Measurements from ENCODE around the gene ANKS1A.

The ANKS1A gene

GRCh38 chr6:35025232-35026188 is 136.5 kb downstream of the ANKS1A start:
- no peak for DNase-seq

- DNase-seq = no peak
Observed at GRCh38 chr6:35026434-35027222, 137.6 kb downstream of the ANKS1A start.

GRCh38 chr6:35027807-35028206 is 138.8 kb downstream of the ANKS1A start:
- no peak for DNase-seq

- no peak for DNase-seq
Observed at GRCh38 chr6:35028781-35029769, 140.0 kb downstream of the ANKS1A start.

GRCh38 chr6:35030099-35030498 is 141.0 kb downstream of the ANKS1A start:
- DNase-seq = no peak

DNA sequence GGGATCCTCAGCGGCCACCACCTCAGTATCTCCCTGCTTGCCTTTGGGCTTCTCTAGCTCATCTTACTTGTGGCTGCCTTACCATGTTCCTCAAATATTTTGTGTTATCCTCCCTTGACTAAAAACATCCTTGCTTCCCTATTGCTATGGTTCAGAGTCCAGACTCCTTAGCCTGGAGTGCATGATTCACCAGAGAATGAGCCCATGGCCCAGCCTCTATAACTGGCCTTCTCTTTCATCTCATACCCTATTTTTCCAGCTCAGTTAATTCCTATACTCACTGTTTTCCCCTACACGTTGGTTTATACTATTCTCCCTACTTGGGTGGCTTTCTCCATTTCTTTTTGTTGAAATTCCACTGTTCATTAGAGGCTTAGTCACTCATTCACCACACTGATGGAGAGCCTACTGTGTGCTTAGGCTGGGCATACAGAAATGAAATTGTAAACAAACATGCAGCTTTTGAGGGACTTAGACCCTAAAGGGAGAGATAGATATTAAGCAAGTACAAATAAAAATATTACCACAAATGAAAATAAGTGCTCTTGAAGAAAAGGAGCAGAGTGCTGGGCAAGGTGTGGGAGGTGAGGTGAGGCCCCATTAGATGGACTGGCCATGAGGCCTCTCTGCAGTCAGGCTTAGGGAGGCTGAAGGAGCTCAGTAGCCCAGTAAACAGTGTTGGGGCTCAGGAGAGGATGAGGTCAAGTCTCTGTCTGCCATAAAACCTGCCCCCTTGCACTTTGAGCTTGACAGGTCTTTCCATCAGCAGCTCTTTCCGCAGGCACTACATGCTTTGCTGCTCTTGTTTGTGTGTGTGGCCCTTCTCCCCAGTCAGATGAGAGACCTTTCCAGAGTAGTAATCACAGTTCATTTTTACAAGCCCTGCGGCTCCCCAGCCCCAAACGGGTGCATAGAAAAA is 142.8 kb downstream of the ANKS1A start:
- no peak for DNase-seq

GRCh38 chr6:35033683-35034082 is 144.6 kb downstream of the ANKS1A start:
- DNase-seq = no peak

DNA sequence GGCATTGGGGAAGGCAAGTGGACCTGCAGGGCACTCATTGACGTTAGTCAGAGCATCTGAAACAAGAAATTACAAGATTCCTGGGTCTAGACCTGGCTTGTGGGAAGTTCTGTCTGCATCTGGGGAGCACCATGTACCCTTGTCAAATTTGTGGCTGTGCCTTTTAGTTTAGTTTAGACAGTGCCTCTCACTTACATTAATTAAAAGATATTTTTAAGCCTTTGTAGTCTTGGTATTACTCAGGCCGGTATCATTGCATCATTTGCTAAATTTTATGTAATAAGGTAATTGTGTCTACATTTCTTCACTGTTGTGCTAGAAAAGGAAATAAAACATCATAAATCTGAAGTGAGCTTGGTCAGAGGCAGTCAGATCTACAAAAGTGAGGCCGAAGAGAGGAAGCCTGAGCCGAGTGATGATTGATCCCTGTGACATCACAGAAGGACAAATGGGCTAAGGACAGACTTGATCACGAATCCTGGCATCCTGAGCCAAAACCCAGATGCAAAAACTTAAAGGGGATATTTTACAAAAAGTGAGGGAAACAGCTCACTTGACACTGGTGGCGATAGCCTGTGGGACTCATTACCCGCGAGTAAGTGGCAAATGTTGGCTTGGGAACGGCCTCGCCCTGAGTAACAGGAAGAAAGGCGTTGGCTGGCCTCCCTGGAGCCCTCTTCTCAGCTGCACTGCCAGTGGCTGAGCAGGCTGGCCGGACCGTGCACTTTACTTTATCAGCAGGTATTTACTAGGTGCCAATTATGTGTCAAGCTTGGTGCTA is 145.5 kb downstream of the ANKS1A start:
- no peak for DNase-seq

GRCh38 chr6:35035481-35036030 is 146.5 kb downstream of the ANKS1A start:
- no peak for DNase-seq

GRCh38 chr6:35036059-35036827 is 147.2 kb downstream of the ANKS1A start:
- DNase-seq = no peak

DNA sequence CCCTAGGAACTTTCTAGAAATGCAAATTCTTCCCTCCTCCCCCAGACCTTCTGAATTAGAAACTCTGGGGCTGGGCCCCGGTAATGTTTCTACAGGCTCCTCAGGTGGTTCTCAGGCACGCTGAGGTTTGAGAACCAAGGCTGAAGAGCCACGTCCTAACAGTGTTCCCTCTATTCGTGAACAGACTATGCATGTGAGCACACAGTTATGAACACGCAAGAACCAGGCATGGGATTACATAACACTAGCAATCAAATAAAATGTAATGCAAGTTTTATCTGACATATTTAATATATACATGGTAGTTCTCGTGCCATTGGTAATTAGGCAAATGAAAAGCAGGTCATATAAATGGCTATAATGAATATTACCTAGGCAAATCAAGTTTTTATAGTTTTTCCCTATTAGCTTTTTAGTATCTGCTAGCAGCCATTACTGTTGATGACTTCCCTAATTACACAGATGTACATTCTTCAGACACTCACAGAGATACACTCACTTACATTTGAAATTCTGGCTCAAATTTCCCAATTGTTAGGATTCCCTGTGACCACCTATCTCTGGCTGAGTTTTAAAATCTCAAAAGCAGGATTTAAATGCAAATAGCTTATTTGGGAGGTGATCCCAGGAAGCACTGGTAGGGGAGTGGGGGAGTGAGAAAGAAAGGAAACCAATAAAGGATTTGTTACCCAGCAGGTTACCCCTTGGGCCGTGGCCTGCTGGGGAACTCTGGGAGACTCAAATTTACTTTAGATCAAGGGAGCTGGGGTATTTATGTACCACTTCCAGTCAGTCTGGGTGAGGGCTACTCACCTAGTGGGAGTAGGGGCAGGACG is 148.0 kb downstream of the ANKS1A start:
- DNase-seq = no peak

DNA sequence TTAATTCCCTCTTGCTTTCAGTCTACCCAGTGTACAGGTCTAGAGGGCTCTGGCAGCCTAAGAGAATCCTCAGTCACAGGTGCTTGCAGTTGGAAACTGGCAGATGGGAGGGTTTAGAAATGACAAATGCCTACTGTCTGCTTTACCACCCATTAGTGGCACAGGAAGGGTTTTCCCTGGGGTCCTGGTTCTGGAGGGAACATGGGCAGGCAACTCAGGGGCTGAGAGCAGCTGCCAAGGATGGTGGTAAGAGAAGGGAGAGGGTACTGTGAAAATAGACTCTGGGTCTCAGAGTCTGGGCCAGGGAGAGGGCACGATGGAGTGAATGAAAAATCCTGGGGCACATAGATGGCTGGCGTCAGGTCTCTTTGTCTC is 148.6 kb downstream of the ANKS1A start:
- no peak for DNase-seq

DNA sequence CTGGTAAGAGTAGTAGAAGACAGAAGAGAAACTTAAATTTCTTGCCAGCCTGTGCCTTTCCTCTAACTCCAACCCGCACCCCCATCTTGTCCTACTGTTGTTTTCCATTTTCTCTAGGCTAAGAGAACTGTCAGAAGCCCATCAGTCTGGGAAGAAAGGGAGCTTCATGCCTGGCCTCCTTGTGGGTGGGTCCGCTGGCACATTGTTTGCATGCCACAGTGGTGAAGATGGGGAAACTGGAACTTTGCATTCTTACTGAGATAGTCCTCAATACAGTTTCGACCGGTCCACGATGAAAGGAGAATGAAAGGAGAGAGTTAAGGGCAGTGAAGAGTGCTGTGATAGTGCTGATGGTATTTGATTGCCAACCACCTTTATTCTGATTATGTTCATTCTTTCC is 149.0 kb downstream of the ANKS1A start:
- no peak for DNase-seq

DNA sequence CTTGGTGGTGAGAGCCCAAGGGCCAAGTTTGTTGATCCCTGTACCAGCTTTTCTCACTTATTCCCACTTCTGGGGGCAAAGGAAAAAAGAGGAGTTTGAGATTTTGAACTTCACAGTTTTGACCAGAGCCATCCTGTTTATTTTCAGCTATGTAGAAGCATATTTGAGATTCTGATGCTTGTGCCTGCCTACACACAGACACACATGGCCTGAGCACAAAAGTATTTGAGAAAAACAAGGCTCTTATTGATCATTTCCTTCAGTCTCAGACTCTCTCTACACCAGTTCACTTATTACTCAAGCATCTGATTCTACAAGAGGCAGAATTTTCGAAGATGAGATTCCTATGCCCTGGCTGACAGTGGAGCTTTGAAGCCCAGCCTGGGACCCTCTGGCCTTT is 151.3 kb downstream of the ANKS1A start:
- DNase-seq = no peak

- no peak for DNase-seq
Observed at GRCh38 chr6:35041086-35041861, 152.2 kb downstream of the ANKS1A start.

DNA sequence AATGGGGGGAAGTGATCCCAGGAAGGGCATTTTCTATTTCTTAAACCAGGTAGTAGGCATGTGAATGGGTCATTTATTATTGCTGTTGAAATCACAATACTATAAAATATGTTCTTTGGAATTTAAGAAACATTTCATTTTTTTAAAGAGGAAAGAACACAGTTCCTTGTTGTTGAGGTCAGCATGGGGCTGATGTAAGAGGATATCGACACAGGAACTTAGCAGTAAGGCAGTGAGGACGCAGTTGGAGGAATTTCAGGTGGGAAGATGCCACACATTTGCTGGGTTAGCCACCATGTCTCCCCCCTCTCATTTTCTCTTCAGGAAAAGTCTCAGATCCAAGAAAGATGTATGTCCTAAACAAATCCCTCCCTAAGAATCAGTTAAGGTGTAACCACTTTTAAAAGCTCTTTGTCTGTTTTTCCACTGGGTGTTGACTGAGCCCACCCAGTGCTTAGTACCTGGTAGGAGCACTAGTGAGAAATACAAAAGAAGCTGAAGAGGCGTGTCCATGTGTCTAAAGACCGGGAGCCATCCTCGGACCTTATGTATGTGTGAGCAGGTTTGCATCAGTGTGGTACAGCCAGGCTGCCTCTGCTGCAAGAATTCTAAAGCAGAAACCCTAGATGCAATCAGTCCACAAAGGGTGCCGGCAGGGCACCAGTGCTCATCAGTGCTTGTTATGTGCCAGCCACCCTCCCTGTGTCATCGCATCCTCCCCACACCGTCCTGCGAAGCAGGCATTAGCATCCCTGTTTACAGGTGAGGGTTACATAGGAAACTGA is 153.2 kb downstream of the ANKS1A start:
- no peak for DNase-seq

Measured in T-helper 9 cell (primary cell).